PC-3 (cell line): ENCODE results near the gene ELK4. TPM values are rescaled to one million over a fixed set of nuclear protein-coding genes. Genes with fewer than 3 reads are reported as not detected.

ENCODE experiments used
- ATAC-seq: fragments of 200-7000 bp; cut with Tn5 transposase; 2 replicates; pipeline ENCODE4 v1.9.1; 2020; ENCODE audit warnings: mild to moderate bottlenecking, moderate library complexity
- BruUV-seq: library from RNA; stranded (reverse); fragments of 400-500 nt; replicated peaks from 2 replicates; lab custom pipeline; 2021; lab: Mats Ljungman, UMichigan
- CTCF ChIA-PET: fragments of 300-600 bp; sonication (Branson Sonifier 250); formaldehyde crosslinking; loops from one replicate; lab custom pipeline; 2022; ENCODE audit warnings: antibody characterized with exemption; lab: Charles Lee
- POLR2A ChIA-PET: fragments of 300-600 bp; sonication (Branson Sonifier 250); formaldehyde crosslinking; loops from one replicate; lab custom pipeline; 2022; ENCODE audit warnings: antibody characterized with exemption; ENCODE audit not compliant: unreplicated experiment; lab: Charles Lee
- DNase-seq: peaks from one replicate; pipeline ENCODE4 v3.0.0-alpha.2; 2015
- H2AFZ ChIP-seq: fragments of 300-600 bp; sonication (generic); 2 replicates; pipeline ENCODE4 v1.6.0; 2016; ENCODE audit warnings: antibody characterized with exemption, low read length
- H3F3A ChIP-seq: fragments of 300-600 bp; sonication (generic); one replicate; pipeline ENCODE4 v1.6.0; 2017; ENCODE audit warnings: antibody characterized with exemption, low read length, control low read depth, mild to moderate bottlenecking; ENCODE audit not compliant: unreplicated experiment
- H3K27ac ChIP-seq: fragments of 300-600 bp; sonication (generic); 2 replicates; pipeline ENCODE4 v1.5.1; 2016; ENCODE audit warnings: mild to moderate bottlenecking, low read length
- H3K27me3 ChIP-seq: fragments of 300-600 bp; sonication (generic); 2 replicates; pipeline ENCODE4 v1.6.1; 2016; ENCODE audit warnings: low read length, mixed read lengths
- H3K36me3 ChIP-seq: fragments of 300-600 bp; sonication (generic); 2 replicates; pipeline ENCODE4 v1.6.1; 2016; ENCODE audit warnings: low read depth, mixed run types, low read length, mixed read lengths
- H3K4me1 ChIP-seq: fragments of 300-600 bp; sonication (generic); 2 replicates; pipeline ENCODE4 v1.5.1; 2016; ENCODE audit warnings: low read length; ENCODE audit not compliant: insufficient read depth
- H3K4me2 ChIP-seq: fragments of 300-600 bp; sonication (generic); 2 replicates; pipeline ENCODE4 v1.6.0; 2016; ENCODE audit warnings: low read length
- H3K4me3 ChIP-seq: fragments of 300-600 bp; sonication (generic); 2 replicates; pipeline ENCODE4 v1.5.1; 2016; ENCODE audit warnings: mild to moderate bottlenecking, low read length, mixed read lengths
- H3K79me2 ChIP-seq: fragments of 300-600 bp; sonication (generic); 2 replicates; pipeline ENCODE4 v1.6.1; 2017; ENCODE audit warnings: low read length, mixed read lengths
- H3K9ac ChIP-seq: fragments of 300-600 bp; sonication (generic); 2 replicates; pipeline ENCODE4 v1.6.0; 2016; ENCODE audit warnings: mild to moderate bottlenecking, low read length
- H3K9me2 ChIP-seq: fragments of 300-600 bp; sonication (generic); replicated peaks from 2 replicates; pipeline ENCODE4 v1.6.1; 2016; ENCODE audit warnings: mixed run types, low read length, mixed read lengths
- H3K9me3 ChIP-seq: fragments of 300-600 bp; sonication (generic); 2 replicates; pipeline ENCODE4 v1.6.1; 2016; ENCODE audit warnings: low read length, mixed read lengths
- H4K20me1 ChIP-seq: fragments of 300-600 bp; sonication (generic); 2 replicates; pipeline ENCODE4 v1.6.1; 2016; ENCODE audit warnings: low read length, mixed read lengths
- CTCF ChIP-seq: fragments of 300-600 bp; sonication (generic); conservative IDR thresholded peaks from 2 replicates; pipeline ENCODE4 v1.5.1; 2017; ENCODE audit warnings: antibody characterized with exemption, low read depth, mild to moderate bottlenecking, low read length
- EZH2 ChIP-seq: fragments of 300-600 bp; sonication (generic); IDR thresholded peaks from one replicate; pipeline ENCODE4 v1.6.1; 2017; ENCODE audit warnings: antibody characterized with exemption, mild to moderate bottlenecking, low read length; ENCODE audit not compliant: unreplicated experiment
- EZH2phosphoT487 ChIP-seq: fragments of 300-600 bp; sonication (generic); IDR thresholded peaks from 2 replicates; pipeline ENCODE4 v1.6.1; 2018; ENCODE audit warnings: mild to moderate bottlenecking, antibody characterized with exemption, low read length, borderline replicate concordance
- intact Hi-C: fragments of 100-400 bp; cut with micrococcal nuclease; formaldehyde crosslinking; loops from 2 replicates; pipeline ENCODE4 v1.9.0; 2023
- total RNA-seq: library from RNA; depleted of rRNA; stranded (reverse); fragments of >200 nt; gene quantifications from 2 replicates; pipeline ENCODE4 v1.2.3, GENCODE V29; 2014

ELK4 gene
- total RNA-seq, 1 experiment from 2014 or later, result 16.3 TPM

DNA sequence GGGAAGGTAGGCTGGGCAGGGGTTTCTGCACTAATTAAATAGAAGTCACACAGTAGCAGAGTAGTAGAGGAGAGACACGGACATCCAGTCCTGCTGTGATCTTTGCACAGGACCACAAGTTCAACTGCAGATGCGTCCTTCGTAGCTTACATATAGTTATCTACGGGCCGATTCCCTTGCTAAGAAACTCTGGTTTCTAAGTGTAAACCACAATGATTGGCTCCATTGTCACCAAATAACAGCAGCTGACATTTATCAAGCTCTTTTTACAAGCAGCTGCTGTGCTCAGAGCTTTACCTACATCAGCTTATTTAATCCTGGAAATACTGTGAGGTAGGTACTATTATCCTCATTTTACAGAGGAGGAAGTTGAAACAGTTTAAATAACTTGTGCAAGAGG, 45.4 kb upstream of the ELK4 start:
- Histone ChIP-seq H3K4me3 (no peak overlapping the region), H4K20me1 (no peaks in the 10 kb centered on the region), H3K4me2 (no peak overlapping the region), H3K4me1 (peaks cover 33% of the 10 kb centered on the region), H3K27me3 (no peaks in the 10 kb centered on the region), H2AFZ (no peak overlapping the region), H3K9ac (no peak overlapping the region), H3K27ac (no peak overlapping the region), H3K36me3 (no peaks in the 10 kb centered on the region), H3K9me3 (no peaks in the 10 kb centered on the region), H3K9me2 (no peaks in the 10 kb centered on the region), H3F3A (no peaks in the 10 kb centered on the region), H3K79me2 (peaks cover 47% of the 10 kb centered on the region)
- BruUV-seq, result no TSS peak
- no peak for ATAC-seq
- POLR2A ChIA-PET, result no interaction called here
- TF ChIP-seq CTCF (no peak), EZH2 (no peak), EZH2phosphoT487 (no peak)
- no peak for DNase-seq
- CTCF ChIA-PET, result interaction anchor here (0.6 to 0.9 kb wide), 2 partner anchors 20 to 81 kb away, joined by 5 to 8 read pairs; no protein-coding TSS in a partner anchor
- intact Hi-C loops, result no loop called here

- Histone ChIP-seq H3K27ac (no peak overlapping the region), H3K4me1 (peaks cover 36% of the 10 kb centered on the region), H3F3A (no peaks in the 10 kb centered on the region), H3K9me2 (no peaks in the 10 kb centered on the region), H3K9me3 (no peaks in the 10 kb centered on the region), H3K4me3 (no peak overlapping the region), H3K79me2 (peaks cover 47% of the 10 kb centered on the region), H3K4me2 (no peak overlapping the region), H3K36me3 (no peaks in the 10 kb centered on the region), H2AFZ (no peak overlapping the region), H3K9ac (no peak overlapping the region), H4K20me1 (no peaks in the 10 kb centered on the region), H3K27me3 (no peaks in the 10 kb centered on the region)
- TF ChIP-seq EZH2 (no peak), EZH2phosphoT487 (no peak), CTCF (no peak)
- ChIA-PET POLR2A (no interaction called here), CTCF (interaction anchor here (0.9 kb wide), 1 partner anchor 19 kb away, joined by 8 read pairs; no protein-coding TSS in a partner anchor)
- DNase-seq (no peak), ATAC-seq (no peak)
- intact Hi-C loops, result no loop called here
- BruUV-seq, result no TSS peak
These were observed 44.8 kb upstream of the ELK4 start for GRCh38 chr1:205676597-205676996.

- no peaks in the 10 kb centered on the region for H3K9me2 ChIP-seq
- H3K36me3 ChIP-seq, result no peaks in the 10 kb centered on the region
- DNase-seq, result no peak
- peaks cover 51% of the 10 kb centered on the region for H3K79me2 ChIP-seq
- H3K4me3 ChIP-seq, result no peak overlapping the region
- no peak overlapping the region for H2AFZ ChIP-seq
- no peaks in the 10 kb centered on the region for H3K27me3 ChIP-seq
- no peak for ATAC-seq
- no peaks in the 10 kb centered on the region for H4K20me1 ChIP-seq
- H3K4me1 ChIP-seq, result peaks cover 30% of the 10 kb centered on the region
- H3F3A ChIP-seq, result no peaks in the 10 kb centered on the region
- no peak overlapping the region for H3K4me2 ChIP-seq
- CTCF ChIA-PET, result no interaction called here
- POLR2A ChIA-PET, result no interaction called here
- H3K27ac ChIP-seq, result no peak overlapping the region
- intact Hi-C loops, result no loop called here
- BruUV-seq, result no TSS peak
- H3K9me3 ChIP-seq, result no peaks in the 10 kb centered on the region
- no peak for TF ChIP-seq EZH2phosphoT487
- no peak overlapping the region for H3K9ac ChIP-seq
These were observed 44.2 kb upstream of the ELK4 start for GRCh38 chr1:205676002-205676401.
